ENCODE data around the gene OVCA2.

DNA sequence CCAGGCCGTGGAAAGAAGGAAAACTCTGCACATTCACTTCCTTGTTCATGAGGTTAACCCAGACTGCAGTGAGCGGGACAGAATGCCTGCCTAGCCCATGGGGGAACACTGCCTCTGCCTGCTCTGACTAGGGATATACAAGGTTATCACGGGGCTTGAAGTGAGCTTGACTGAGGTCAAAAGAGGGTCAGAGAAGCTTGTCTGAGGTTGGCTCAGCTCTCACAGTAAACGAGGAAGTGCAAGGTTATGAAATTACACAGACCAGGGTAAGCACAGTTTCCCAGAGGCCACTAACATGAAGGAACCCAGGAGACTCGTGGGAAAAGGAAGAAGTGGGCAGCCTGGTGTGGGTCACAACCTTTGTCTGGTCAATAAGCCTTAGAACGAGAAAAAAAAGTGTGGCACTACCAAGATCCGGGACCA, 41.8 kb downstream of the OVCA2 start:
- TF ChIP-seq CTCF (IDR thresholded peaks at IDR 0.05; ENCODE audit: borderline replicate concordance, extremely low read depth, low read length, poor library complexity, severe bottlenecking), result no peak
- TF ChIP-seq EZH2 (IDR thresholded peaks at IDR 0.05; ENCODE audit: borderline replicate concordance, low read depth, low read length, severe bottlenecking), result no peak

Measured in DND-41 (cell line).